Coronary artery (tissue), 2 donors: Measurements from ENCODE around the gene MYLK.
A peak's percentile ranks its signal among the peaks of the same experiment; 100 is the strongest.
"Not testable (repeated sequence)": the region's sequence is repeated elsewhere in the genome, so short reads cannot be mapped to it uniquely, and the experiment has no call there.

Experiments
- DNase-seq: peaks from one replicate; pipeline ENCODE4 v3.0.0-alpha.2; 2017; ENCODE audit warnings: low spot score
- H3K27ac ChIP-seq, 2 donors: fragments of 200-600 bp; sonication (generic); one replicate each; pipeline ENCODE4 v1.5.1; 2016 to 2019
- H3K4me3 ChIP-seq: fragments of 200-600 bp; sonication (generic); 2 replicates; pipeline ENCODE4 v1.5.1; 2016; ENCODE audit warnings: mild to moderate bottlenecking, moderate library complexity
- TF ChIP-seq, protein P1 (sequence below): fragments of 200-600 bp; sonication (generic); IDR thresholded peaks from one replicate; pipeline ENCODE4 v1.5.1; 2019; ENCODE audit warnings: antibody characterized with exemption

The MYLK gene

DNA sequence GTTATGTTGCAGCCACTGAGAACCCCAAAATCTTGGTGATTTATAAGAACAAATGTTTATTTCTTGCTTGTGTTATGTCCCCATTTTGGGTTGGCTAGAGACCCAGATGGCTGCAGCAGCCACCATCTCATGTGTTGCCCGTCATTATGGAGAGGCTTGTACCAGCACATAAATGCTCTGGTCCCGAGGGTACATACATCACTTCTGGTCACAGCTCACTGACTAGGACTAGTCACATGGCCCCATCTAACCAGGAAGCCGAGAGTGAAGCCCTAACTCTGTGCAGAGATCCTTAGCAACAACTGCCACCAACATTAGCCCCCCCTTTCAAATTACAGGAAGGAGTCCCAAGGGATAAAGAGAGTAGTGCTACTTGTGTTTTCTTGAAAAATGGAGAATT, 273.8 kb downstream of the MYLK start:
- no peak for DNase-seq
- peak overlapping the region in 1 of 2 donors; percentile 7 for H3K27ac ChIP-seq

DNA sequence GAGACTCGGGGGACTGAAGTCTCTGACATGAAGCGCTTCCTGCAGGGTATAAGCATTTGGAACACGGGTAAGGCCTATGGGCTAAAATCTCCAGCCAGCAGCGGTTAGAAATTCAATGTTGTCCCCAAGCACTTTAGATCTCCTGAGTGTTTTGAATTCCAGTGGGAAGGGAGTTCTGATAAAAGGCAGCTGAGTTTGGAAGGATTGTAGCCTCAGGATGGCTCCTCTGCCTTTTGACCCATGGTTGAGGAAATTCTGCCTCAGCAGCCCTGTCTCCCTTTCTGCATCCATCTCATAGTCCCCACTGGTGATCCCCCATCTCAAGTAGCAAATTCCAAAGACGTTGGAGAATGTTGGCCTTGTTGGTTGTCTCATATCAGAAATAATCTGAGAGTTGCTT, 275.1 kb downstream of the MYLK start:
- no peak overlapping the region for H3K4me3 ChIP-seq
- H3K27ac ChIP-seq: peak overlapping the region in 1 of 2 donors; percentile 15
- no peak for DNase-seq
- TF ChIP-seq, protein P1, sequence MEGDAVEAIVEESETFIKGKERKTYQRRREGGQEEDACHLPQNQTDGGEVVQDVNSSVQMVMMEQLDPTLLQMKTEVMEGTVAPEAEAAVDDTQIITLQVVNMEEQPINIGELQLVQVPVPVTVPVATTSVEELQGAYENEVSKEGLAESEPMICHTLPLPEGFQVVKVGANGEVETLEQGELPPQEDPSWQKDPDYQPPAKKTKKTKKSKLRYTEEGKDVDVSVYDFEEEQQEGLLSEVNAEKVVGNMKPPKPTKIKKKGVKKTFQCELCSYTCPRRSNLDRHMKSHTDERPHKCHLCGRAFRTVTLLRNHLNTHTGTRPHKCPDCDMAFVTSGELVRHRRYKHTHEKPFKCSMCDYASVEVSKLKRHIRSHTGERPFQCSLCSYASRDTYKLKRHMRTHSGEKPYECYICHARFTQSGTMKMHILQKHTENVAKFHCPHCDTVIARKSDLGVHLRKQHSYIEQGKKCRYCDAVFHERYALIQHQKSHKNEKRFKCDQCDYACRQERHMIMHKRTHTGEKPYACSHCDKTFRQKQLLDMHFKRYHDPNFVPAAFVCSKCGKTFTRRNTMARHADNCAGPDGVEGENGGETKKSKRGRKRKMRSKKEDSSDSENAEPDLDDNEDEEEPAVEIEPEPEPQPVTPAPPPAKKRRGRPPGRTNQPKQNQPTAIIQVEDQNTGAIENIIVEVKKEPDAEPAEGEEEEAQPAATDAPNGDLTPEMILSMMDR: no peak

More for the DNA sequence above, 273.8 kb downstream of the MYLK start:
- H3K4me3 ChIP-seq: no peak overlapping the region
- TF ChIP-seq, protein P1: no peak

DNA sequence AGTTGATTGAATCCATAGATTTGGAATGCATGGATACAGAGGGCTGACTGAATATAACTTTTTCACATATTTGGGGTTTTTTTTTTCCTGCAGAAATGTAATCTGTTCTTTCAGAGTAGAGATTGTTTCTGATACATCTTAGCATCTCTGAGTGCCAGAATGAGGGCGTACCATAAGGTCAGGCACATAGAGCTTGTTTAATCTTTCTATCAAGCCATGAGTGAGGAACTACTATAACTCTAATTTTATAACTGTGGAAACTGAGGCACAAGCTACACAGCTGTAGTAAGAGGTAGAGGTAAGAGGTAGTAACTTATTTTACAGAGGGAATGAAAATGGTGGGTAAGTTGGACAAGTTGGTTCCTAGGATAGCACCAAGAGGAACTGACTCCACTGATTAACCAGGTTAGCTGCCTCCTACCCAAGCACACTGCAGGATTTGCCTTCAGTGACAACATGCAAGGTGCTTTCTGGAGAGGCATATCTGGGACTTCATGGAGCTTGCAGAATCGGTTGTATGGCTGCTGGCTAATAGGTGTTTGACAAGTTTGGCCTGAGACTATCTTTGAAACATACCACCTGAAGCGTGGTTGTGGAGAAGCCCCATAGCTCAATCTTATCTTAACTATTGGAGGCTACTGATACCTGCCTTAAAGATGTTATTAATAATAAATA, 275.7 kb downstream of the MYLK start:
- H3K27ac ChIP-seq: no peak overlapping the region
- H3K4me3 ChIP-seq: no peak overlapping the region
- DNase-seq: no peak
- TF ChIP-seq, protein P1: no peak

DNA sequence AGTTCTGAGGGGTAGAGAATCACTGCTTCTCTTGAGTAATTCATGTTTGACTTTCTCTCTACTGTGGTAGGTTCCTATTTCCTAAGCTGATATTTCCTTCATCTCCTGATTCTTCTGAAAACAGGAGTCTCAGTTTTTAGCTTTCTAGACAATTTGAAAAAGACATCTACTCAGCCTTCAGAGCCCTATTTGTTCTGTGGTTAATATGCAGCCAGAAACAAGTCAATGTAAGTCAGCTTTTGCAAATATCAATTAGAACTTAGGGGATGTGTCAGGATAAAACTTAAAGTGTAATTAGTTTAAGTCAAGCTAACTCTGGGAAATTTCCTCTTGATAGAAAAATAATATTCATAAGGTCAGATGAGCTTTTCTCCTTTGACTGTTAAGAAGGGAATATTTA, 277.6 kb downstream of the MYLK start:
- TF ChIP-seq, protein P1: no peak
- no peak overlapping the region for H3K4me3 ChIP-seq
- no peak overlapping the region for H3K27ac ChIP-seq
- DNase-seq: no peak

DNA sequence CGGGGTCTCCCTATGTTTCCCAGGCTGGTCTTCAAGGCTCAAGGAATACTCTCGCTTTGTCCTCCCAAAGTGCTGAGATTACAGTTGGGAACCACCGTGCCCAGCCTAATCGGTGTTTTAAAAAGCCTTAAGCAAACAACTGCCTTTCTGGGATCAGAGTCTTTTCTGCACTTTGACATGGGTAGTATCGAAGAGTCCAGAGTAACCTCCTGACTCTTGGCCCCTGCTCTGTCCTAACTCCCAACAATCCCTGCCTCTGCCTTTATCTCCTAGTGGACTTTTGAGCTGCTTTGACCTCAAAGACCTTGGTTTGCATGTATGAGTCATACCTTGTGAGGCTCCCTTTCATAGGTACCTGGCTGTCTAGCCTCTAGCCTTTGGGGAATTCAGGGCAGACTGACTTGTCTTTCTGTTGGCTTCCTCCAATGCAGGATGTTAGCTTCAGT, 278.3 kb downstream of the MYLK start:
- DNase-seq: no peak
- TF ChIP-seq, protein P1: no peak
- H3K27ac ChIP-seq: no peak overlapping the region
- H3K4me3 ChIP-seq: no peak overlapping the region

DNA sequence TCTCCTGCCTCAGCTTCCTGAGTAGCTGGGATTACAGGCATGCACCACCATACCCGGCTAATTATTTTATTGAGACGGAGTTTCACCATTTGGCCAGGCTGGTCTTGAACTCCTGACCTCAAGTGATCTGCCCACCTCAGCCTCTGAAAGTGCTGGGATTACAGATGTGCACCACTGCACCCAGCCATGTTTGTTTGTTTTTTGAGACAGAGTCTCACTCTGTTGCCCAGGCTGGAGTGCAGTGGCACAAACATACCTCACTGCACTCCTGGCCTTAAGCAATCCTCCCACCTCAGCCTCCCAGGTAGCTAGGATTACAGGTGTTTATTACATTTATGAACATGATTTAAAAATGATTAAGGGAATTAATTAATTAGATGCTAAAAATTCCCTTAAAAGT, 281.0 kb downstream of the MYLK start:
- H3K27ac ChIP-seq, H3K4me3 ChIP-seq, DNase-seq: not testable (repeated sequence)

DNA sequence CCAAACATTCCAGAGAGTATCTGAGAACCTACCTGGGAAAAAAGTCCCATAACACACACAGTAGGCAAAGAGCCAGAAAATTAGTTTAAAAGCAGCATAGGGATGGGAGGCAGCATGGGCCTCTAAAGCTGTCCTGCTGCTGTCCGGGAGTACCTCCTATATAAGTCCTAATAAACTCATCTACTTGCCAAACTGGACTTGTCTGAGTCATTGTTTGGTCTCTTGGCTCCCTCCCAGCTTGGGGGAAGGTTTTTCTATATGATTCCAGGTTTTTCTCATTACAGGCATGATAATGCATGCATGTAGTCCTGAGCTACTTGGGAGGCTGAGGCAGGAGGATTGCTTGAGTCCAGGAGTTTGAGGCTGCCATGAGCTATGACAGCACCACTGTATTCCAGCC, 281.8 kb downstream of the MYLK start:
- no peak overlapping the region for H3K4me3 ChIP-seq
- H3K27ac ChIP-seq: no peak overlapping the region
- DNase-seq: no peak
- TF ChIP-seq, protein P1: no peak

DNA sequence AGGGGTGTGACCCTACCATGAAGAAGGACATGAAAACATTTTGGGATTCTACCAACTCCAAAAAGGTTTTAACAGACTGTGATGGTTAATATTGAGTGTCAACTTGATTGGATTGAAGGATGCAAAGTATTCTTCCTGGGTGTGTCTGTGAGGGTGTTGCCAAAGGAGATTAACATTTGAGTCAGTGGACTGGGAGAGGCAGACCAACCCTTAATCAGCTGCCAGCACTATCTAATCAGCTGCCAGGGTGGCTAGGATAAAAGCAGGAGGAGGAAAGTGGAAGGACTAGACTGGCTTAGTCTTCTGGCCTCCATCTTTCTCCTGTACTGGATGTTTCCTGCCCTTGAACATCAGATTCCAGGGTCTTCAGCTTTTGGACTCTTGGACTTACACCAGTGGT, 283.3 kb downstream of the MYLK start:
- not testable (repeated sequence) for H3K4me3 ChIP-seq, H3K27ac ChIP-seq, DNase-seq
